Mesenchymal stem cell (in vitro differentiated cells and primary cell): ENCODE measurements around the gene RNF169.
"Not testable (repeated sequence)": the region's sequence is repeated elsewhere in the genome, so short reads cannot be mapped to it uniquely, and the experiment has no call there.

ENCODE experiments used
- DNase-seq: peaks from one replicate; pipeline ENCODE4 v3.0.0-alpha.2; 2013
- H2AFZ ChIP-seq: one replicate; pipeline ENCODE4 v1.6.1; 2013; ENCODE audit warnings: low read depth, mild to moderate bottlenecking, control low read depth, inconsistent platforms, low read length, moderate library complexity
- H2AK5ac ChIP-seq: 2 replicates; pipeline ENCODE4 v1.6.1; 2013; ENCODE audit warnings: low read length, moderate library complexity, mild to moderate bottlenecking, inconsistent platforms; ENCODE audit not compliant: severe bottlenecking
- H2BK120ac ChIP-seq: one replicate; pipeline ENCODE4 v1.6.1; 2013; ENCODE audit warnings: low read depth, mild to moderate bottlenecking, inconsistent platforms, low read length, moderate library complexity
- H2BK12ac ChIP-seq, 2 experiments: one replicate each; pipeline ENCODE4 v1.6.1; 2013; ENCODE audit warnings: inconsistent platforms in 2 of 2, low read length in 2 of 2, mild to moderate bottlenecking in 2 of 2, moderate library complexity in 2 of 2, control low read depth in 1 of 2
- H2BK15ac ChIP-seq: one replicate; pipeline ENCODE4 v1.6.1; 2013; ENCODE audit warnings: mild to moderate bottlenecking, low read depth, inconsistent platforms; ENCODE audit not compliant: poor library complexity, severe bottlenecking
- H2BK5ac ChIP-seq: 2 replicates; pipeline ENCODE4 v1.6.1; 2013; ENCODE audit warnings: low read depth, mild to moderate bottlenecking, low read length, control low read depth, inconsistent platforms; ENCODE audit not compliant: poor library complexity, severe bottlenecking
- H3K14ac ChIP-seq, 2 experiments: one replicate each; pipeline ENCODE4 v1.6.1; 2013; ENCODE audit warnings: inconsistent platforms in 2 of 2, low read length in 2 of 2, control low read depth in 1 of 2, mild to moderate bottlenecking in 1 of 2, moderate library complexity in 1 of 2
- H3K18ac ChIP-seq, 2 experiments: one replicate each; pipeline ENCODE4 v1.6.1; 2013; ENCODE audit warnings: inconsistent platforms in 2 of 2, low read length in 2 of 2, control low read depth in 1 of 2, low read depth in 1 of 2, mild to moderate bottlenecking in 1 of 2
- H3K23ac ChIP-seq, 2 experiments: one replicate each; pipeline ENCODE4 v1.6.1; 2013; ENCODE audit warnings: inconsistent platforms in 2 of 2, low read length in 2 of 2, mild to moderate bottlenecking in 2 of 2, moderate library complexity in 2 of 2, control low read depth in 1 of 2
- H3K27ac ChIP-seq: 2 replicates; pipeline ENCODE4 v1.5.1; 2013; ENCODE audit warnings: mild to moderate bottlenecking, moderate library complexity, low read length, control low read depth, inconsistent platforms; ENCODE audit not compliant: poor library complexity, severe bottlenecking
- H3K27me3 ChIP-seq, 2 experiments: 2 replicates each; pipeline versions ENCODE4 v1.6.1 to v1.7.0; 2013; ENCODE audit warnings: low read length in 2 of 2, mild to moderate bottlenecking in 2 of 2, moderate library complexity in 2 of 2, control low read depth in 1 of 2, inconsistent platforms in 1 of 2; ENCODE audit not compliant: control insufficient read depth in 1 of 2, insufficient read depth in 1 of 2
- H3K36me3 ChIP-seq, 2 experiments: 2 replicates each; pipeline versions ENCODE4 v1.6.1 to v1.7.0; 2013; ENCODE audit warnings: low read length in 2 of 2, control low read depth in 1 of 2, inconsistent platforms in 1 of 2, low read depth in 1 of 2, mild to moderate bottlenecking in 1 of 2; ENCODE audit not compliant: insufficient read depth in 2 of 2, control insufficient read depth in 1 of 2
- H3K4ac ChIP-seq, 2 experiments: one replicate each; pipeline ENCODE4 v1.6.1; 2013; ENCODE audit warnings: inconsistent platforms in 2 of 2, low read length in 2 of 2, mild to moderate bottlenecking in 2 of 2, moderate library complexity in 2 of 2, control low read depth in 1 of 2, low read depth in 1 of 2
- H3K4me1 ChIP-seq: 2 replicates; pipeline ENCODE4 v1.6.1; 2013; ENCODE audit warnings: low read depth, low read length, control low read depth; ENCODE audit not compliant: control insufficient read depth, insufficient read depth
- H3K4me2 ChIP-seq: 2 replicates; pipeline ENCODE4 v1.6.1; 2013; ENCODE audit warnings: low read length, mild to moderate bottlenecking, inconsistent platforms; ENCODE audit not compliant: poor library complexity, severe bottlenecking
- H3K4me3 ChIP-seq, 2 experiments: 2 replicates each; pipeline versions ENCODE4 v1.5.1 to v1.7.0; 2013; ENCODE audit warnings: low read length in 2 of 2, mild to moderate bottlenecking in 2 of 2, control low read depth in 1 of 2, low read depth in 1 of 2; ENCODE audit not compliant: insufficient read depth in 1 of 2
- H3K79me1 ChIP-seq: replicated peaks from 2 replicates; pipeline ENCODE4 v1.6.1; 2013; ENCODE audit warnings: mild to moderate bottlenecking, control low read depth, low read length, inconsistent platforms; ENCODE audit not compliant: poor library complexity, severe bottlenecking
- H3K9ac ChIP-seq: 2 replicates; pipeline ENCODE4 v1.7.0; 2013; ENCODE audit warnings: mild to moderate bottlenecking, low read length, moderate library complexity
- H3K9me3 ChIP-seq: 2 replicates; pipeline ENCODE4 v1.7.0; 2013; ENCODE audit warnings: mild to moderate bottlenecking, low read length; ENCODE audit not compliant: control insufficient read depth
- H4K8ac ChIP-seq: one replicate; pipeline ENCODE4 v1.6.1; 2013; ENCODE audit warnings: inconsistent platforms, mild to moderate bottlenecking, low read length, moderate library complexity
- H4K91ac ChIP-seq: one replicate; pipeline ENCODE4 v1.6.1; 2013; ENCODE audit warnings: mild to moderate bottlenecking, low read length, inconsistent platforms
- WGBS: methylation state at CpG from one replicate; pipeline ENCODE4 v1.1.7; 2013; ENCODE audit warnings: mixed read lengths; 5-methylcytosine and 5-hydroxymethylcytosine counted together

Gene RNF169

DNA sequence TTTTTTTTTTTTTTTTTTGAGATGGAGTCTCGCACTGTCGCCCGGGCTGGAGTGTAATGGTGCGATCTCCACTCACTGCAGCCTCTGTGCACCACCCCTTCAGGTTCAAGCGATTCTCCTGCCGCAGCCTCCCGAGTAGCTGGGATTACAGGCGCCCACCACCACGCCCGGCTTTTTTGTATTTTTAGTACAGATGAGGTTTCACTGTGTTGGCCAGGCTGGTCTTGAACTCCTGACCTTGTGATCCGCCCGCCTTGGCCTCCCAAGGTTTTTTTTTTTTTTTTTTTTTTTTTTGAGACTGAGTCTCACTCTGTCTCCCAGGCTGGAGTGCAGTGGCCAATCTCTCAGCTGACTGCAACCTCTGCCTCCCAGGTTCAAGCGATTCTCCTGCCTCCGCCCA lies 1.9 kb downstream of the RNF169 start:
- not testable (repeated sequence) for H2BK12ac ChIP-seq, H2AK5ac ChIP-seq, H2AFZ ChIP-seq, H2BK120ac ChIP-seq, H2BK5ac ChIP-seq, H3K14ac ChIP-seq, H3K4me1 ChIP-seq, H3K18ac ChIP-seq, H3K4me2 ChIP-seq, DNase-seq, H4K91ac ChIP-seq, H3K23ac ChIP-seq, H3K27ac ChIP-seq, H3K4ac ChIP-seq, H3K9ac ChIP-seq, H3K36me3 ChIP-seq, H3K79me1 ChIP-seq, H2BK15ac ChIP-seq, H4K8ac ChIP-seq, H3K9me3 ChIP-seq, H3K27me3 ChIP-seq
- peak overlapping the region in 1 of 2 experiments; percentile 99 for H3K4me3 ChIP-seq
- WGBS: 98% methylated on average over 14 of the region's 14 CpGs

DNA sequence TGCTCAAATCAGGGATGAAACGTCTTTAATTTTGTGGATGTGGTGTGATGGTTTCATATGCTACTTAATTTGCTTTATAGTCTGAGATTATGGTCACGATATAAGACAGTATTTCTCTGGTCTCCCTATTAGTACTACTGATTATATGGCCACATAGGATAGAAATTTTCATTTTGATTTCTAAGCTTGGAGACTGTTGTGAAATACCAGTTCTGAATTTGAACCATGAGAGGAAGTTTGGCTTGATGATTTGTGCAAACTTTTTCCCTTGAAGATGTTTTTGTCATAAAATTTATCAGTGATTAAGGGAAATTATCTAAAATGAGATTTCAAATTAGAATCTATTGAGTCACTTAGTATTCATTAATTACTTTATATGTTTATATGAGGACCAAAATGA lies 2.7 kb downstream of the RNF169 start:
- Histone ChIP-seq H3K9ac (no peak overlapping the region), H4K91ac (no peak overlapping the region), H3K4me2 (no peak overlapping the region), H3K18ac (no peak overlapping the region), H3K27ac (no peak overlapping the region), H3K4ac (no peak overlapping the region), H2BK12ac (no peak overlapping the region), H2BK5ac (no peak overlapping the region), H3K79me1 (no peaks in the 10 kb centered on the region), H2AFZ (no peak overlapping the region), H3K23ac (no peak overlapping the region), H2AK5ac (no peak overlapping the region), H2BK120ac (no peak overlapping the region), H3K9me3 (no peaks in the 10 kb centered on the region), H3K4me1 (peaks cover 6% of the 10 kb centered on the region), H3K4me3 (no peak overlapping the region), H3K14ac (no peak overlapping the region), H3K36me3 (no peaks in the 10 kb centered on the region), H3K27me3 (no peaks in the 10 kb centered on the region), H4K8ac (no peak overlapping the region), H2BK15ac (no peak overlapping the region)
- 71% methylated on average over 1 of the region's 2 CpGs for WGBS
- no peak for DNase-seq

DNA sequence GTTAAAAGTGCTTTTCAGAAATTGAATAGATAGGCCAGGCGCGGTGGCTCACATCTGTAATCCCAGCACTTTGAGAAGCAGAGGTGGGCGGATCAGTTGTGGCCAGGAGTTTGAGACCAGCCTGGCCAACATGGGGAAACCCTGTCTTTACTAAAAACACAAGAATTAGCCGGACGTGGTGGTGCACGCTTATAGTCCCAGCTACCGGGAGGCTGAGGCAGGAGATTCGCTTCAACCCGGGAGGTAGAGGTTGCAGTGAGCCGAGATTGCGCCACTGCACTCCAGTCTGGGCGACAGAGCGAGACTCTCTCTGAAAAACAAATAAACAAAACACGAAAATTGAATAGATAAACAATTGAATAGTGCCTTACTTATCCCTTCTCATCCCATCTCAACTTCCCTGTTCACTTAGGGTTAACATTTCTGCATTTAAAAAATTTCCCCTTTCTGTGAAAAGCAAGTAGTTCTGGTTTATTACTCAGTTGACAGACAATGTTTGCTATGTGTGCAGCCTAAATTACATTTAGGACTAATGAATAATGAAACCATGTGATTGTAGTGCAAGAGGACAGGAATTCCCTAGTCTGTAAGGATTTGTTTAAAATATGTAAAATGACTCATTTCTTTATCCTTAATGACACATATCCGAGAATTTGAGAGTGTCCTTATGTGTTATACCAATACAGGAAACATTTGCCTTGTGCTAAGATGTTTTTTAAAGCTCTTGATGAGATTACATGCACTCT lies 6.0 kb downstream of the RNF169 start:
- no peak overlapping the region for H2BK15ac ChIP-seq
- no peak overlapping the region for H2AK5ac ChIP-seq
- no peaks in the 10 kb centered on the region for H3K9me3 ChIP-seq
- H3K27me3 ChIP-seq: no peaks in the 10 kb centered on the region
- H2BK120ac ChIP-seq: no peak overlapping the region
- H2AFZ ChIP-seq: no peak overlapping the region
- WGBS: 13% methylated on average over 13 of the region's 15 CpGs
- H3K79me1 ChIP-seq: no peaks in the 10 kb centered on the region
- H3K18ac ChIP-seq: peak overlapping the region in 1 of 2 experiments; percentile 91
- H2BK12ac ChIP-seq: peak overlapping the region; percentile 20 to 78
- DNase-seq: peak; percentile 95
- peak overlapping the region; percentile 56 for H3K9ac ChIP-seq
- no peak overlapping the region for H4K8ac ChIP-seq
- H3K4me1 ChIP-seq: peaks cover 3% of the 10 kb centered on the region
- H3K4me3 ChIP-seq: peak overlapping the region; percentile 20 to 46
- H4K91ac ChIP-seq: no peak overlapping the region
- no peaks in the 10 kb centered on the region for H3K36me3 ChIP-seq
- H3K4ac ChIP-seq: peak overlapping the region in 1 of 2 experiments; percentile 51
- no peak overlapping the region for H2BK5ac ChIP-seq
- peak overlapping the region; percentile 82 for H3K27ac ChIP-seq
- no peak overlapping the region for H3K23ac ChIP-seq
- peak overlapping the region; percentile 74 for H3K4me2 ChIP-seq
- H3K14ac ChIP-seq: no peak overlapping the region

DNA sequence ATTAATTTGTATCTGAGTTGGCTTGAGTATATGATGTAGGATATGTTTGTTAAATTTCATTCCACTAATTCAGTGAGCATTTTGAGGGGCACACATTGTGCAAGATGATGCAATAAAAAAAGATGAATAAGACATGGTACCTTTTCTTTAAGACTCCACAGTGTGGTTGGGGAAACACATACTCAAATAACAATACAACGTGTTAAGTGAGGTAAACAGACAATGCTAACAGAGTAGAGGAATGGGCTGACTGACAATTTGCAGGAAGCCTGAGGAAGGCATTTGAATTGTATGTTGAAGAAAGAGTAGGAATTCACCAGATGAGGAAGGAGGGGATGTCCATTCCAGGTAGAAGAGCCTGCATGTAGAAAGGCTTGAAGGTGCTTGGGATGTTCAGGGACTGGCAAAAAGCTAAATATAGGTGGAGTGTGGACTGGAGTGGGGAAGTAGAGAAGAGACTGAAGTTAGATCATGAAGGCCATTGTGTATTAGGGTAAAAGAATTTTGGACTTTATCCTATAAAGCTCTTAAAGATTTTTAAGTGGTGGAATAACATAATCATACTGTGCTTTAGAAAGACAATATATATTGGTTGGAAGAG lies 6.8 kb downstream of the RNF169 start:
- Histone ChIP-seq H3K14ac (peak overlapping the region in 1 of 2 experiments; percentile 71), H3K4me2 (peak overlapping the region; percentile 48), H4K91ac (peak overlapping the region; percentile 18), H3K36me3 (no peaks in the 10 kb centered on the region), H2BK120ac (peak overlapping the region; percentile 37), H3K27me3 (no peaks in the 10 kb centered on the region), H2BK15ac (no peak overlapping the region), H2BK12ac (peak overlapping the region; percentile 9 to 94), H3K4me3 (peak overlapping the region in 1 of 2 experiments; percentile 46), H2BK5ac (no peak overlapping the region), H3K27ac (peak overlapping the region; percentile 70), H2AK5ac (peak overlapping the region; percentile 96), H3K4me1 (peaks cover 3% of the 10 kb centered on the region), H3K9ac (peak overlapping the region; percentile 56), H3K79me1 (no peaks in the 10 kb centered on the region), H2AFZ (no peak overlapping the region), H3K18ac (peak overlapping the region in 1 of 2 experiments; percentile 62), H3K23ac (peak overlapping the region in 1 of 2 experiments; percentile 80), H3K9me3 (no peaks in the 10 kb centered on the region), H3K4ac (peak overlapping the region; percentile 0 to 89), H4K8ac (no peak overlapping the region)
- peak; percentile 44 for DNase-seq
- WGBS: 3% methylated on average over 1 of the region's 1 CpG
